ENCODE results near the gene F8.
"Not testable (repeated sequence)": the region's sequence is repeated elsewhere in the genome, so short reads cannot be mapped to it uniquely, and the experiment has no call there.

The F8 gene

GRCh38 chrX:154855256-154855655 is 167.3 kb downstream of the F8 start:
- DNase-seq: no peak

GRCh38 chrX:154850957-154851611 is 171.4 kb downstream of the F8 start:
- DNase-seq: no peak

GRCh38 chrX:154840856-154841255 is 181.7 kb downstream of the F8 start:
- no peak for DNase-seq

GRCh38 chrX:154836163-154836562 is 186.4 kb downstream of the F8 start:
- no peak for DNase-seq

- DNase-seq: no peak
Measured at GRCh38 chrX:154834562-154834961, 188.0 kb downstream of the F8 start, which contains the start of gene SMIM9. Gene SMIM9 (minus strand): TSS chrX:154834662. CDS start chrX:154830856, 3,806 bp downstream.

- no peak for DNase-seq
Measured at GRCh38 chrX:154833746-154834274, 188.7 kb downstream of the F8 start.

- no peak for DNase-seq
Measured at GRCh38 chrX:154829926-154830442, 192.5 kb downstream of the F8 start.

GRCh38 chrX:154829134-154829533 is 193.4 kb downstream of the F8 start:
- DNase-seq: no peak

GRCh38 chrX:154828016-154828408 is 194.5 kb downstream of the F8 start:
- no peak for DNase-seq

GRCh38 chrX:154827194-154828015 is 195.1 kb downstream of the F8 start:
- DNase-seq: no peak

GRCh38 chrX:154825586-154825985 is 196.9 kb downstream of the F8 start:
- DNase-seq: not testable (repeated sequence)

- no peak for DNase-seq
Measured at GRCh38 chrX:154824638-154825037, 197.9 kb downstream of the F8 start.

GRCh38 chrX:154822029-154822428 is 200.5 kb downstream of the F8 start:
- DNase-seq: no peak

GRCh38 chrX:154821523-154821922 is 201.0 kb downstream of the F8 start:
- no peak for DNase-seq

- no peak for DNase-seq
Measured at GRCh38 chrX:154819771-154820341, 202.7 kb downstream of the F8 start.

- DNase-seq: no peak
Measured at GRCh38 chrX:154818916-154819770, 203.4 kb downstream of the F8 start.

- not testable (repeated sequence) for DNase-seq
Measured at GRCh38 chrX:154817048-154817618, 205.4 kb downstream of the F8 start.

- not testable (repeated sequence) for DNase-seq
Measured at GRCh38 chrX:154816326-154816898, 206.1 kb downstream of the F8 start.

- no peak for DNase-seq
Measured at GRCh38 chrX:154815274-154815818, 207.2 kb downstream of the F8 start.

GRCh38 chrX:154813801-154814200 is 208.7 kb downstream of the F8 start:
- DNase-seq: no peak

- DNase-seq: no peak
Measured at GRCh38 chrX:154812341-154813101, 210.0 kb downstream of the F8 start.

Data from NK-92 treated with Interleukin-12 subunit alpha and Interleukin-12 subunit beta, amount 100 ng/mL, for 24 hours (cell line).